Stimulated activated CD4-positive, alpha-beta T cell treated with anti-CD3 and anti-CD28 coated beads, Interleukin-1b, Interleukin-23, amount 100 ng/mL, for 1 hour (primary cell): Measurements from ENCODE around the gene SPTBN1.

ENCODE experiments used
- DNase-seq, 2 donors: peaks; one replicate each; pipeline ENCODE4 v3.0.0-alpha.2; 2020; ENCODE audit warnings: low read depth in 2 of 2

The SPTBN1 gene

GRCh38 chr2:54704688-54705605 lies 248.8 kb downstream of the SPTBN1 start:
- DNase-seq: no peak

- DNase-seq: no peak
Measured at GRCh38 chr2:54706622-54707021, 250.5 kb downstream of the SPTBN1 start.

- no peak for DNase-seq
Measured at GRCh38 chr2:54708584-54709335, 252.6 kb downstream of the SPTBN1 start.

- DNase-seq: no peak
Measured at GRCh38 chr2:54709336-54709809, 253.2 kb downstream of the SPTBN1 start.

- DNase-seq: no peak
Measured at GRCh38 chr2:54710216-54710615, 254.1 kb downstream of the SPTBN1 start.

GRCh38 chr2:54712516-54712915 lies 256.4 kb downstream of the SPTBN1 start:
- DNase-seq: no peak

- no peak for DNase-seq
Measured at GRCh38 chr2:54714996-54715395, 258.9 kb downstream of the SPTBN1 start.

GRCh38 chr2:54716375-54716774 lies 260.2 kb downstream of the SPTBN1 start:
- no peak for DNase-seq

GRCh38 chr2:54720563-54720962 lies 264.4 kb downstream of the SPTBN1 start:
- DNase-seq: no peak
